OCI-LY7 (cell line): ENCODE data around the gene CLSTN3.

Experiments used
- EZH2phosphoT487 ChIP-seq: fragments of 200-600 bp; sonication (generic); IDR thresholded peaks from 2 replicates; pipeline ENCODE4 v1.6.1; 2018; ENCODE audit warnings: low read depth, borderline replicate concordance, mild to moderate bottlenecking, mixed run types, antibody characterized with exemption, low read length, moderate library complexity, mixed read lengths
- TF ChIP-seq, protein P1 (sequence below): fragments of 200-600 bp; sonication (generic); conservative IDR thresholded peaks from 2 replicates; pipeline ENCODE4 v1.5.1; 2014; ENCODE audit warnings: mild to moderate bottlenecking, antibody characterized with exemption, low read length, moderate library complexity, mixed read lengths

DNA sequence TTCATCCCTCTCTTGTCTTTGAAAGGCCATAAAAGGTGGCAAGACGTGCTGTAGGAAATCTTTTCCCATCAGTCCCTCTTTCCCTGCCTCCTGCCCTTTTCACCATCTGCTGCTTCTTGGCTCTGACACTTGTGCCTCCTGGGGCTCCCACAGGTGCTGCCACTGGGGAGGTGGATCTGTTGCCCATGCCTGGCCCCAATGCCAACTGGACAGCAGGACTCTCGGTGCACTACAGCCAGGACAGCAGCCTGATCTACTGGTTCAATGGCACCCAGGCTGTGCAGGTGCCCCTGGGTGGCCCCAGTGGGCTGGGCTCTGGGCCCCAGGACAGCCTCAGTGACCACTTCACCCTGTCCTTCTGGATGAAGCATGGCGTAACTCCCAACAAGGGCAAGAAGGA lies 6.5 kb downstream of the CLSTN3 start:
- TF ChIP-seq, protein P1, sequence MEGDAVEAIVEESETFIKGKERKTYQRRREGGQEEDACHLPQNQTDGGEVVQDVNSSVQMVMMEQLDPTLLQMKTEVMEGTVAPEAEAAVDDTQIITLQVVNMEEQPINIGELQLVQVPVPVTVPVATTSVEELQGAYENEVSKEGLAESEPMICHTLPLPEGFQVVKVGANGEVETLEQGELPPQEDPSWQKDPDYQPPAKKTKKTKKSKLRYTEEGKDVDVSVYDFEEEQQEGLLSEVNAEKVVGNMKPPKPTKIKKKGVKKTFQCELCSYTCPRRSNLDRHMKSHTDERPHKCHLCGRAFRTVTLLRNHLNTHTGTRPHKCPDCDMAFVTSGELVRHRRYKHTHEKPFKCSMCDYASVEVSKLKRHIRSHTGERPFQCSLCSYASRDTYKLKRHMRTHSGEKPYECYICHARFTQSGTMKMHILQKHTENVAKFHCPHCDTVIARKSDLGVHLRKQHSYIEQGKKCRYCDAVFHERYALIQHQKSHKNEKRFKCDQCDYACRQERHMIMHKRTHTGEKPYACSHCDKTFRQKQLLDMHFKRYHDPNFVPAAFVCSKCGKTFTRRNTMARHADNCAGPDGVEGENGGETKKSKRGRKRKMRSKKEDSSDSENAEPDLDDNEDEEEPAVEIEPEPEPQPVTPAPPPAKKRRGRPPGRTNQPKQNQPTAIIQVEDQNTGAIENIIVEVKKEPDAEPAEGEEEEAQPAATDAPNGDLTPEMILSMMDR, result no peak
- no peak for TF ChIP-seq EZH2phosphoT487
